Bone marrow (tissue), 2 donors: ENCODE measurements around the gene A2ML1.
"Not testable (repeated sequence)": the region's sequence is repeated elsewhere in the genome, so short reads cannot be mapped to it uniquely, and the experiment has no call there.

Source experiments
- DNase-seq, 2 donors: peaks; one replicate each; lab custom pipeline; 2025; lab: John Stamatoyannopoulos, UW

The A2ML1 gene

DNA sequence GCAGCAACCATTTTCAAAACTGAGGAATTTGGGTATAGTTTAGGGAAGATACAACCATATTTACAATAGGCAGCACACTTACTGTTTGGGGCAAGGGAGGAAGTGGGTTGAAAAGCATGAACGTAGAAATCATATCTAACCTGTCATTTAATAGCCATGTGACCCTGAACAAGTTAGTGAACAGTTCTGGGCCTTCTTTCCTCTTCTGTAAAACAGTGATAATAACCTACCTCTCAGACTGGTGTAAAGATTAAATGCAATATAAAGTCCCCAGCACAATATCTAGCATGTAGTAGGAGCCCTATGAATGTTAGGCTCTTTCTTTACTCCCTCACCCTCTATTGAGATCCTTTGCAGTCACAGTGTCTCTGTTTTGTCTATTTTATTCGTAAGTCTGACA is 33.5 kb downstream of the A2ML1 start:
- no peak for DNase-seq

DNA sequence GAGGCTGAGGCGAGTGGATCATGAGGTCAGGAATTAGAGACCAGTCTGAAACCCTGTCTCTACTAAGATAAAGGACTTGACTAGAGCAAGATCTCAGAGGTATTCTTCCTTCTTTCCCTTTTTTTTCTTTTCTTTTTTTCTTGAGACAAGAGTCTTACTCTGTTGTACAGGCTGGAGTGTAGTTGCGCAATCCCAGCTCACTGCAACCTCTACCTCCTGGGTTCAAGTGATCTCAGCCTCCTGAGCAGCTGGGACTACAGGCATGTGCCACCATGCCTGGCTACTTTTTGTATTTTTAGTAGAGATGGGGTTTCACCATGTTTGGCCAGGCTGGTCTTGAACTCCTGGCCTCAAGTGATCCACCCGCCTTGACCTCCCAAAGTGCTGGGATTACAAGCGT is 37.0 kb downstream of the A2ML1 start:
- not testable (repeated sequence) for DNase-seq

GRCh38 chr12:8860165-8860961 is 37.9 kb downstream of the A2ML1 start:
- DNase-seq, result peak in 1 of 2 donors; percentile 28

DNA sequence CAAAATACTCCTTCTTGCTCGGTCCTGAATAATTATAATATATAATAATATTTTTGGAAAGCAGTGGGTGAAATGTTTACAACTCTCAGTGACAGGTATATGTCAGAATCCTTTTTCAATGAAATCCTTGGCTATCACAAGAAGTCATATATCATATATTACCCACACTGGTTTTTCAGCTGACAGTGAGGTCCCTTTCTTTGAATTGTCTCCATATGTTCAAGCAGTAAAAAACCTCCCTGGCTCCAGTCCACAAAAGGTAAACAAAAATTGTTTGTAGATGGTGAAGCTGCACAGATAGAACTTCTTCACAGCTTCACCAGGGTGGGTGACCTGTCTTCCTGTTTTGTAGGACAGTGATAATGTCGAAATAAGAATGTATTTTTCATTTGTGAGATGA is 44.0 kb downstream of the A2ML1 start:
- DNase-seq, result no peak

DNA sequence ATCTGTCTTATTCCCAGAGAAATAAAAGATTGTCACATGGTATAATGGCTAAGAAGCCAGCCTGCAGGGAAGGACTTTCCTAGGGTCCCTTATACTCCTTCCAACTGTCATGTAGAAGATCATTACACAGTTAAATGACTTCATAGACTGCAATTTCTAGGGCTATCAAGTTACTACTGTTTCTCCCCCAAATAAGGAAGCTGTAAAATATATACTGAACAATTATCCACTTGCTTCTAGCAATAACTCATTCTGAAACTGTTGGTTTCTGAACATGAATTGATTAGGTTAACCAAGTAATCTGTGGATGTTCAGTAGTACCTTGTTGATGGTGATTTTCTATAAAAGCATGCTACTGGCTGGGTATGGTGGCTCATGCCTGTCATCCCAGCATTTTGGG is 44.6 kb downstream of the A2ML1 start:
- DNase-seq, result no peak

DNA sequence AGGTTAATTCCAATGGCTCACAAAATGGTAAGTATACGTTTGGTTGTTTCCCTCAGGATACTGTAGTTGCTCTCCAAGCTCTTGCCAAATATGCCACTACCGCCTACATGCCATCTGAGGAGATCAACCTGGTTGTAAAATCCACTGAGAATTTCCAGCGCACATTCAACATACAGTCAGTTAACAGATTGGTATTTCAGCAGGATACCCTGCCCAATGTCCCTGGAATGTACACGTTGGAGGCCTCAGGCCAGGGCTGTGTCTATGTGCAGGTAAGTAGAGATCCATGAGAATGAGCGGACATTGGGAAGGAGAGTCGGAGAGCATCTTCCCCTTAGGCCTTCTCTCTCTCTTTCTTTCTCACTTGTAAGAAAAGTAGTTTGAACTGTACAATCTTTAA is 45.4 kb downstream of the A2ML1 start:
- no peak for DNase-seq

GRCh38 chr12:8870586-8870985 is 48.2 kb downstream of the A2ML1 start:
- DNase-seq, result no peak

GRCh38 chr12:8871068-8871467 is 48.6 kb downstream of the A2ML1 start:
- DNase-seq, result no peak

- no peak for DNase-seq
These were observed 54.5 kb downstream of the A2ML1 start for GRCh38 chr12:8876887-8877286.

- no peak for DNase-seq
These were observed 64.3 kb downstream of the A2ML1 start for GRCh38 chr12:8886502-8887284.

GRCh38 chr12:8887285-8887715 is 64.9 kb downstream of the A2ML1 start:
- no peak for DNase-seq

DNA sequence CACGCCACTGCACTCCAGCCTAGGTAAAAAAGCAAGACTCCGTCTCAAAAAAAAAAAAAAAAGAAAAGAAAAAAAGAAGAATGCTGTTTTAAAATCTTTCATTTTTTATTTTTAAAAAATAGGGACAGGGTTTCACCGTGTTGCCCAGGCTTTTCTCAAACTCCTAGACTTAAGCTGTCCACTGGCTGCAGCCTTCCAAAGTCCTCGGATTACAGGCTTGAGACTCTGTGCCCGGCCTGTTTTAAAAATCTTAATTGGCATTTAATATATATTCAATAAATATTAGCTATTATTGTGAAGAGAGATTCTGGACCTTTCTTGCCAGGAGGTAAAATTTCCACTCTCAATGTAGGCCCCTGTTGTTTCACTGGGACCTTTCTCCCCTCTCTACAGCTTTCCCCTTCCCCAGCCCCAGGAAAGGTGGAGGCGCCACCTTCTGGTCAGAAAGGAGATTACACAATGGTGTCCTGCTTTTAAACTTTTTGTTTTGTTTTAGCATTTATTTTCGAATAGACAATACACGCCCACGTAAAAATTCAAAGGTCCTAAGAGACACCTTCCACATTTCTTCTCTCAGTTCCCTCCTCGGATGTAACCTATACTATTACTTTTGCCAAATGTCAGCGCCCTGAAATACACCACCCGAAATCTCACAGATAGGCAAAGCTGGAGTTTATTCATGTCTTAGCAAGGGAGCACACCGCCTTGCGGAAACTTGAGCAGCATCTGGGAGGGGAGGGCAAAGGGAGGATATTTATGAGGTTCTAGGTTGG is 68.1 kb downstream of the A2ML1 start:
- DNase-seq, result peak in 1 of 2 donors; percentile 31

GRCh38 chr12:8891976-8892375 is 69.6 kb downstream of the A2ML1 start:
- DNase-seq, result no peak

GRCh38 chr12:8894378-8894777 is 72.0 kb downstream of the A2ML1 start:
- DNase-seq, result no peak

- DNase-seq, result no peak
These were observed 72.6 kb downstream of the A2ML1 start for GRCh38 chr12:8894986-8895385.

DNA sequence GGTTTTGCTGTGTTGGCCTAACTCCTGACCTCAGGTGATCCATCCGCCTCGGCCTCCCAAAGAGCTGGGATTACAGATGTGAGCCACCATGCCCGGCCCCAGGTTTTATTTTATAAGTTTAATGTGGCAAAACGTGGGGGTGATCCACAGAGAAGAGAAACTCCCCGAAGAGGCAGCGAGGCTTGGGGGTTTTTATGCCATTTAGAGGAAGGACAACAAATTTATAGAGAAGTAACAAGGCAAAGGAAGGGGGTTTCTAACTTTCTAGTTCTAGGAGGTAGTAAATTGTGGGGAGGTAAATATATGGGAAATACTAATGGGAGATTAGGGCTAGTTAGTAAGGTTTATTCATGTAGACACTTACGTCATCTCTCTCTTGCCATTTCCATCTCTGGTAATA is 74.7 kb downstream of the A2ML1 start:
- DNase-seq, result no peak

- no peak for DNase-seq
These were observed 77.4 kb downstream of the A2ML1 start for GRCh38 chr12:8899830-8900229.

DNA sequence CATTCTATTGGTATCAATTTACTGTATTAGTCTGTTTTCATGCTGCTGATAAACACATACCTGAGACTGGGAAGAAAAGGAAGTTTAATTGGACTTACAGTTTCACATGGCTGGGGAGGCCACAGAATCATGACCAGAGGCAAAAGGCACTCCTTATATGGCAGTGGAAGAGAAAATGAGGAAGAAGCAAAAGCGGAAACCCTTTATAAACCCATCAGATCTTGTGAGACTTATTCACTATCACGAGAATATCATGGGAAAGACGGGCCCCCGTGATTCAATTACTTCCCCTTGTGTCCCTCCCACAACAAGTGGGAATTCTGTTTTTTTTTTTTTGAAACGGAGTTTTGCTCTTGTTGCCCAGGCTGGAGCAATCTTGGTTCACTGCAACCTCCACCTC is 80.3 kb downstream of the A2ML1 start:
- not testable (repeated sequence) for DNase-seq

DNA sequence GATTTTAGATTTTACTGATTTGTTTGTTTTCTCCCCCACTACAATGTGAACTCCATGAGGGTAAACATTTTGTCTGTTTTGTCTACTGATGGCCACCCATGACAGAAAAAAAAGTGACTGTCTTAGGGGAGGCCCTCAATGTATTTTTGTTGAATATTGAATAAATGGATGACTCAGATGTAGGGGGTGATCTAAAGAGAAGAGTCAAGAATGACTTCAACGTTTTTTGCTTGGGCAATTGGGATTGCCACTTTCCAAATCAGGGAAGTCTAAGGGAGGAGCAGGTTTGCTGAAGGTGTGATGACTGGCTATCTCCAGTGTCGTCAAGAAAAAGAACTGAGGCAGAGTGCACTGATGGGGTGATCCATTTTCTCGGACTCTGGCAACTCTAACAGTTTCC is 81.2 kb downstream of the A2ML1 start:
- DNase-seq, result no peak

DNA sequence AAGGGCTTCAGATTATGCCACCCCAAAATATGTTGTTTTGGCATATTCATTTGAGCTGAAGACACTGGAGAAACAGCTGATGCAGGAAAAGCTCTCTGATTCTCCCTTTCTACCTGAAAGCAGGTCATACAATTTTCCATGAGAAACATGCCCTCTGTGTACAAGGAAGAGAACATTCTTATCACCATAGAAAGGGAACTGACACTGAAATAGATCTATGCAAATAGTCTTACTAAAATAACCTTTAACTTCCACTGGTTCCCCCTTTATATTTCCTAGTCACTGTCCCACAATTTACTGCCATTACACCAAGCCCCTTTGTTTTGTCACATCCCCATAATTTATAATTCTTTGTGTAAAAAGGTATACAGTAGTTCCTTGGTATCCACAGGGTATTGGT is 82.2 kb downstream of the A2ML1 start:
- DNase-seq, result no peak

DNA sequence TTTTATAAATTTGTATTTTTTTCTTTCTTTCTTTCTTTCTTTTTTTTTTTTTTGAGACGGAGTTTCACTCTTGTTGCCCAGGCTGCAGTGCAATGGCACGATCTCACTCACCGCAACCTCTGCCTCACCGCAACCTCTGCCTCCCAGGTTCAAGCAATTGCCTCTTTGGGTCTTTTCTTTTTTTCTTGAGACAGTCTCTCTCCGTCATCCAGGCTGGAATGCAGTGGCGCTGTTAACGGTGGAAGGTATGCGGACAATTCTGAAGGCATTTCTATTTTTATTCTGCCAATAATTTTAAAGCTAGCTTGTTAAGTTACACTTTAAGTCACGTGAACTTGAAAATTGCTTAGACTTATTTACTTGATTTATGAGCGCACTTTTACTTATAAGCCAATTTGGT is 83.1 kb downstream of the A2ML1 start:
- DNase-seq, result no peak
